ENCODE results near the gene PLEKHO1.
"Not testable (repeated sequence)": the region's sequence is repeated elsewhere in the genome, so short reads cannot be mapped to it uniquely, and the experiment has no call there.

Gene PLEKHO1

GRCh38 chr1:150127464-150127863, 22.3 kb upstream of the PLEKHO1 start:
- Histone ChIP-seq H3K27ac (ENCODE audit: insufficient read depth, low read length, poor library complexity, severe bottlenecking) (no peak overlapping the region), H3K36me3 (ENCODE audit: control insufficient read depth, insufficient read depth, low read length) (peaks cover 4% of the 10 kb centered on the region), H3K4me1 (ENCODE audit: control insufficient read depth, insufficient read depth, low read length, poor library complexity, severe bottlenecking) (peaks cover 3% of the 10 kb centered on the region), H3K4me3 (ENCODE audit: insufficient read depth, low read depth, low read length, poor library complexity, severe bottlenecking) (no peak overlapping the region), H3K9me3 (ENCODE audit: control insufficient read depth, low read length) (no peaks in the 10 kb centered on the region), H3K27me3 (replicated peaks; ENCODE audit: control insufficient read depth, insufficient read depth, low read length, poor library complexity, severe bottlenecking) (no peaks in the 10 kb centered on the region)
- no peak for DNase-seq

GRCh38 chr1:150127868-150128267, 21.8 kb upstream of the PLEKHO1 start:
- no peaks in the 10 kb centered on the region for H3K9me3 ChIP-seq (ENCODE audit: control insufficient read depth, low read length)
- DNase-seq, result no peak
- no peaks in the 10 kb centered on the region for H3K27me3 ChIP-seq (replicated peaks; ENCODE audit: control insufficient read depth, insufficient read depth, low read length, poor library complexity, severe bottlenecking)
- H3K27ac ChIP-seq (ENCODE audit: insufficient read depth, low read length, poor library complexity, severe bottlenecking), result no peak overlapping the region
- H3K36me3 ChIP-seq (ENCODE audit: control insufficient read depth, insufficient read depth, low read length), result peaks cover 4% of the 10 kb centered on the region
- H3K4me1 ChIP-seq (ENCODE audit: control insufficient read depth, insufficient read depth, low read length, poor library complexity, severe bottlenecking), result peaks cover 3% of the 10 kb centered on the region
- no peak overlapping the region for H3K4me3 ChIP-seq (ENCODE audit: insufficient read depth, low read depth, low read length, poor library complexity, severe bottlenecking)

DNA sequence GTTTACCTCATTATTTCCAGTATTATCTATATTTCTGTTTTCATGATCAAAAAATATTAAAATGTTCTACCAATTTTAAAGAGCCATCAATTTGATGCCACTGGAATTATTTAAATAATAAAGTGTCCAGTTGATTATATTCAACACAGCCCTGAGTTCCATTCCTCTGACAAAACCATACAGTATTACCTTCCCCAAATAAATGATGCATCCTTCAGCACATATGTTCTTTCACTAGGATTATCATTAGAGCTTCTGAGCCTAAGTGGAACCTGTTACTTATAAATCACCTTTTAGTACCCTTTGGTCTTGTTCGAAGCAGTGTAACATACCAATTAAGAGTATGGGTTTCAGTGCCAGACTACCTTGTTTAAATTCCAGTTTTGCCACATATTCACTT, 17.3 kb upstream of the PLEKHO1 start:
- Histone ChIP-seq H3K4me3 (ENCODE audit: insufficient read depth, low read depth, low read length, poor library complexity, severe bottlenecking) (no peak overlapping the region), H3K27me3 (replicated peaks; ENCODE audit: control insufficient read depth, insufficient read depth, low read length, poor library complexity, severe bottlenecking) (no peaks in the 10 kb centered on the region), H3K4me1 (ENCODE audit: control insufficient read depth, insufficient read depth, low read length, poor library complexity, severe bottlenecking) (peaks cover 3% of the 10 kb centered on the region), H3K9me3 (ENCODE audit: control insufficient read depth, low read length) (no peaks in the 10 kb centered on the region), H3K36me3 (ENCODE audit: control insufficient read depth, insufficient read depth, low read length) (peaks cover 4% of the 10 kb centered on the region), H3K27ac (ENCODE audit: insufficient read depth, low read length, poor library complexity, severe bottlenecking) (no peak overlapping the region)
- no peak for DNase-seq

- DNase-seq, result no peak
- no peaks in the 10 kb centered on the region for H3K9me3 ChIP-seq (ENCODE audit: control insufficient read depth, low read length)
- no peak overlapping the region for H3K27ac ChIP-seq (ENCODE audit: insufficient read depth, low read length, poor library complexity, severe bottlenecking)
- no peaks in the 10 kb centered on the region for H3K27me3 ChIP-seq (replicated peaks; ENCODE audit: control insufficient read depth, insufficient read depth, low read length, poor library complexity, severe bottlenecking)
- no peaks in the 10 kb centered on the region for H3K4me1 ChIP-seq (ENCODE audit: control insufficient read depth, insufficient read depth, low read length, poor library complexity, severe bottlenecking)
- no peak overlapping the region for H3K4me3 ChIP-seq (ENCODE audit: insufficient read depth, low read depth, low read length, poor library complexity, severe bottlenecking)
- H3K36me3 ChIP-seq (ENCODE audit: control insufficient read depth, insufficient read depth, low read length), result peaks cover 4% of the 10 kb centered on the region
Measured at GRCh38 chr1:150134537-150134936, 15.2 kb upstream of the PLEKHO1 start.

GRCh38 chr1:150135400-150135799, 14.3 kb upstream of the PLEKHO1 start:
- H3K9me3 ChIP-seq (ENCODE audit: control insufficient read depth, low read length); H3K27ac ChIP-seq (ENCODE audit: insufficient read depth, low read length, poor library complexity, severe bottlenecking); H3K36me3 ChIP-seq (ENCODE audit: control insufficient read depth, insufficient read depth, low read length); DNase-seq; H3K27me3 ChIP-seq (replicated peaks; ENCODE audit: control insufficient read depth, insufficient read depth, low read length, poor library complexity, severe bottlenecking); H3K4me1 ChIP-seq (ENCODE audit: control insufficient read depth, insufficient read depth, low read length, poor library complexity, severe bottlenecking); H3K4me3 ChIP-seq (ENCODE audit: insufficient read depth, low read depth, low read length, poor library complexity, severe bottlenecking): not testable (repeated sequence)

GRCh38 chr1:150138044-150138443, 11.7 kb upstream of the PLEKHO1 start:
- no peaks in the 10 kb centered on the region for H3K4me1 ChIP-seq (ENCODE audit: control insufficient read depth, insufficient read depth, low read length, poor library complexity, severe bottlenecking)
- H3K27me3 ChIP-seq (replicated peaks; ENCODE audit: control insufficient read depth, insufficient read depth, low read length, poor library complexity, severe bottlenecking), result no peaks in the 10 kb centered on the region
- H3K27ac ChIP-seq (ENCODE audit: insufficient read depth, low read length, poor library complexity, severe bottlenecking), result no peak overlapping the region
- no peaks in the 10 kb centered on the region for H3K9me3 ChIP-seq (ENCODE audit: control insufficient read depth, low read length)
- DNase-seq, result no peak
- no peaks in the 10 kb centered on the region for H3K36me3 ChIP-seq (ENCODE audit: control insufficient read depth, insufficient read depth, low read length)
- H3K4me3 ChIP-seq (ENCODE audit: insufficient read depth, low read depth, low read length, poor library complexity, severe bottlenecking), result no peak overlapping the region

GRCh38 chr1:150141452-150141851, 8.3 kb upstream of the PLEKHO1 start:
- H3K4me1 ChIP-seq (ENCODE audit: control insufficient read depth, insufficient read depth, low read length, poor library complexity, severe bottlenecking), result peaks cover 5% of the 10 kb centered on the region
- H3K4me3 ChIP-seq (ENCODE audit: insufficient read depth, low read depth, low read length, poor library complexity, severe bottlenecking), result no peak overlapping the region
- no peaks in the 10 kb centered on the region for H3K27me3 ChIP-seq (replicated peaks; ENCODE audit: control insufficient read depth, insufficient read depth, low read length, poor library complexity, severe bottlenecking)
- DNase-seq, result no peak
- H3K27ac ChIP-seq (ENCODE audit: insufficient read depth, low read length, poor library complexity, severe bottlenecking), result no peak overlapping the region
- H3K36me3 ChIP-seq (ENCODE audit: control insufficient read depth, insufficient read depth, low read length), result no peaks in the 10 kb centered on the region
- no peaks in the 10 kb centered on the region for H3K9me3 ChIP-seq (ENCODE audit: control insufficient read depth, low read length)

DNA sequence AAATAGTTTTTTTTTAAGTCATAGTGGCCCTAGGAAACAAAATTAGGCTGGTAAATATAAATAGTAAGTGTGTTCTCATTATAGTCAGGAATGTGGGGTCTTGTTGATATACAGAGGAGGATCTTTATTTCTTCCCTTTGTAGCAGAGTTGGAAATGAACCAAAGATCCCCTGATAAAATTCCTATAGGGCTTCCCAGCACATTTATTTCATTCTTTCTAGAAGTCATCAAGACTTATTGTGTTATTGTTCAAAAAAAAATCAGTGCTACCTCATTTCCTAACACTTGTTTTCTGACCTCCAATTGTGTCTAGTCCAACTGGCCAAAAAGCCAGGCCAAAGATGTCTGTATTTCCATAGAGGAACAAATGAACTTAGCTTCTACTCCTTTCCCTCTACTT, 7.6 kb upstream of the PLEKHO1 start:
- H3K36me3 ChIP-seq (ENCODE audit: control insufficient read depth, insufficient read depth, low read length), result no peaks in the 10 kb centered on the region
- no peak for DNase-seq

GRCh38 chr1:150144606-150145005, 5.1 kb upstream of the PLEKHO1 start:
- H3K36me3 ChIP-seq (ENCODE audit: control insufficient read depth, insufficient read depth, low read length), result no peaks in the 10 kb centered on the region
- no peaks in the 10 kb centered on the region for H3K9me3 ChIP-seq (ENCODE audit: control insufficient read depth, low read length)
- H3K4me1 ChIP-seq (ENCODE audit: control insufficient read depth, insufficient read depth, low read length, poor library complexity, severe bottlenecking), result peaks cover 11% of the 10 kb centered on the region
- no peak overlapping the region for H3K27ac ChIP-seq (ENCODE audit: insufficient read depth, low read length, poor library complexity, severe bottlenecking)
- no peaks in the 10 kb centered on the region for H3K27me3 ChIP-seq (replicated peaks; ENCODE audit: control insufficient read depth, insufficient read depth, low read length, poor library complexity, severe bottlenecking)
- peak overlapping the region; percentile 26 for H3K4me3 ChIP-seq (ENCODE audit: insufficient read depth, low read depth, low read length, poor library complexity, severe bottlenecking)
- no peak for DNase-seq

More for the DNA sequence above, 7.6 kb upstream of the PLEKHO1 start:
- Histone ChIP-seq H3K27ac (ENCODE audit: insufficient read depth, low read length, poor library complexity, severe bottlenecking) (no peak overlapping the region), H3K27me3 (replicated peaks; ENCODE audit: control insufficient read depth, insufficient read depth, low read length, poor library complexity, severe bottlenecking) (no peaks in the 10 kb centered on the region), H3K4me1 (ENCODE audit: control insufficient read depth, insufficient read depth, low read length, poor library complexity, severe bottlenecking) (peaks cover 11% of the 10 kb centered on the region), H3K4me3 (ENCODE audit: insufficient read depth, low read depth, low read length, poor library complexity, severe bottlenecking) (no peak overlapping the region), H3K9me3 (ENCODE audit: control insufficient read depth, low read length) (no peaks in the 10 kb centered on the region)

DNA sequence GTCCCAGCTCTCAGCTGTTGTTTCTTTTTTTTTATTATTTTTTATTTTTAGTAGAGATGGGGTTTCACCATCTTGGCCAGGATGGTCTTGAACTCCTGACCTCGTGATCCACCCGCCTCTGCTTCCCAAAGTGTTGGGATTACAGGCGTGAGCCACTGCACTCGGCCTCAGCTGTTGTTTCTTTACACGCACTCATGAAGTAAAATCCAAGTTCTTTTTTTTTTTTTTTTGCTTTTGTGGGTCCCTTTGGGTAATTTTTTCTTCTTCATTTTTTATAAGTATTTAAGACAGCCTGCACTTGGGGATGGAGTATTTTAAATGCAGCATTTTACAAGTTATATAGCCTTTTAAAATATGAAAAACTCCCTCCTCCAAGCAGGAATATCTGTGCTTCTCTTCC, 3.7 kb upstream of the PLEKHO1 start:
- H3K36me3 ChIP-seq (ENCODE audit: control insufficient read depth, insufficient read depth, low read length), result not testable (repeated sequence)

More for the DNA sequence above, 3.7 kb upstream of the PLEKHO1 start:
- H3K9me3 ChIP-seq (ENCODE audit: control insufficient read depth, low read length); H3K27ac ChIP-seq (ENCODE audit: insufficient read depth, low read length, poor library complexity, severe bottlenecking); H3K4me3 ChIP-seq (ENCODE audit: insufficient read depth, low read depth, low read length, poor library complexity, severe bottlenecking); H3K27me3 ChIP-seq (replicated peaks; ENCODE audit: control insufficient read depth, insufficient read depth, low read length, poor library complexity, severe bottlenecking); DNase-seq: not testable (repeated sequence)
- peaks cover 11% of the 10 kb centered on the region for H3K4me1 ChIP-seq (ENCODE audit: control insufficient read depth, insufficient read depth, low read length, poor library complexity, severe bottlenecking)

All from effector memory CD4-positive, alpha-beta T cell (primary cell).